Astrocyte (in vitro differentiated cells and primary cell): ENCODE data around the gene HSD17B12. TPM values are rescaled to one million over a fixed set of nuclear protein-coding genes. Genes with fewer than 3 reads are reported as not detected.
A peak's percentile ranks its signal among the peaks of the same experiment; 100 is the strongest.

Source experiments
- DNase-seq: peaks from one replicate; pipeline ENCODE4 v3.0.0-alpha.2; 2010; ENCODE audit warnings: low read depth
- FAIRE-seq: peaks from 2 replicates; lab custom pipeline; 2011; peaks lifted over from hg19 to GRCh38; lab: Jason Lieb, UNC
- H2AFZ ChIP-seq: 2 replicates; pipeline ENCODE4 v1.6.0; 2012; ENCODE audit warnings: low read depth, low read length, inconsistent platforms
- H3K27ac ChIP-seq: 2 replicates; pipeline ENCODE4 v1.5.1; 2011; ENCODE audit warnings: low read depth, low read length, inconsistent platforms
- H3K27me3 ChIP-seq: 2 replicates; pipeline ENCODE4 v1.6.0; 2011; ENCODE audit warnings: low read length, inconsistent platforms; ENCODE audit not compliant: insufficient read depth
- H3K36me3 ChIP-seq: 2 replicates; pipeline ENCODE4 v1.5.1; 2011; ENCODE audit warnings: low read length, inconsistent platforms; ENCODE audit not compliant: insufficient read depth
- H3K4me1 ChIP-seq: 2 replicates; pipeline ENCODE4 v1.5.1; 2011; ENCODE audit warnings: low read length, inconsistent platforms; ENCODE audit not compliant: insufficient read depth
- H3K4me2 ChIP-seq: 2 replicates; pipeline ENCODE4 v1.6.0; 2012; ENCODE audit warnings: low read length, inconsistent platforms
- H3K4me3 ChIP-seq: 2 replicates; pipeline ENCODE4 v1.5.1; 2011; ENCODE audit warnings: low read depth, mild to moderate bottlenecking, low read length, inconsistent platforms; ENCODE audit not compliant: insufficient read depth
- H3K79me2 ChIP-seq: 2 replicates; pipeline ENCODE4 v1.6.0; 2012; ENCODE audit warnings: mild to moderate bottlenecking, low read length, inconsistent platforms; ENCODE audit not compliant: insufficient read depth
- H3K9ac ChIP-seq: 2 replicates; pipeline ENCODE4 v1.6.0; 2012; ENCODE audit warnings: mild to moderate bottlenecking, low read length, inconsistent platforms
- H3K9me3 ChIP-seq: 2 replicates; pipeline ENCODE4 v1.5.1; 2012; ENCODE audit warnings: low read depth, mild to moderate bottlenecking, low read length, inconsistent platforms; ENCODE audit not compliant: insufficient read depth
- H4K20me1 ChIP-seq: 2 replicates; pipeline ENCODE4 v1.6.0; 2012; ENCODE audit warnings: low read length, inconsistent platforms; ENCODE audit not compliant: insufficient read depth
- H3K27ac Mint-ChIP-seq: one replicate; pipeline ENCODE4 v1.8.0; 2021; ENCODE audit warnings: mild to moderate bottlenecking, mixed read lengths; ENCODE audit not compliant: unreplicated experiment
- H3K27me3 Mint-ChIP-seq: one replicate; pipeline ENCODE4 v1.8.0; 2021; ENCODE audit warnings: low read depth, mixed read lengths; ENCODE audit not compliant: unreplicated experiment
- H3K36me3 Mint-ChIP-seq: one replicate; pipeline ENCODE4 v1.8.0; 2021; ENCODE audit warnings: low read depth, mixed read lengths; ENCODE audit not compliant: unreplicated experiment
- H3K4me1 Mint-ChIP-seq: one replicate; pipeline ENCODE4 v1.8.0; 2021; ENCODE audit warnings: low read depth, mixed read lengths; ENCODE audit not compliant: unreplicated experiment
- H3K4me3 Mint-ChIP-seq: one replicate; pipeline ENCODE4 v1.8.0; 2021; ENCODE audit warnings: mild to moderate bottlenecking, moderate library complexity, mixed read lengths; ENCODE audit not compliant: unreplicated experiment
- H3K9me3 Mint-ChIP-seq: one replicate; pipeline ENCODE4 v1.8.0; 2021; ENCODE audit warnings: mild to moderate bottlenecking, mixed read lengths; ENCODE audit not compliant: unreplicated experiment
- CTCF ChIP-seq: IDR thresholded peaks from 2 replicates; pipeline ENCODE4 v1.5.1; 2011; ENCODE audit warnings: low read depth, mild to moderate bottlenecking, inconsistent platforms, low read length, moderate library complexity; ENCODE audit not compliant: insufficient read depth
- EZH2 ChIP-seq: IDR thresholded peaks from 2 replicates; pipeline ENCODE4 v1.6.1; 2012; ENCODE audit warnings: mild to moderate bottlenecking, low read length, inconsistent platforms; ENCODE audit not compliant: insufficient read depth
- total RNA-seq: library from RNA; stranded (reverse); gene quantifications from 2 replicates; pipeline ENCODE4 v1.2.1, GENCODE V29; 2021

Gene HSD17B12
- total RNA-seq, 1 donor from 2014 or later: 132 TPM

GRCh38 chr11:43880640-43881159 is 200.2 kb downstream of the HSD17B12 start, which contains the start of gene ALKBH3:
Gene ALKBH3, plus strand, starts transcription at chr11:43880831. Its CDS starts 1,822 bp downstream, at chr11:43882653.
- H3K27ac ChIP-seq: peak within 1 kb of the TSS; percentile 43
- H3K4me2 ChIP-seq: peak within 1 kb of the TSS; percentile 96
- Mint-ChIP-seq H3K4me1 (peaks cover 8% of the 10 kb centered on the region), H3K27ac (peak within 1 kb of the TSS; percentile 70), H3K4me3 (peak within 1 kb of the TSS; percentile 96), H3K36me3 (peaks cover 5% of the 10 kb centered on the region), H3K27me3 (peaks cover 30% of the 10 kb centered on the region), H3K9me3 (no peaks in the 10 kb centered on the region)
- TF ChIP-seq CTCF (no peak), EZH2 (no peak)
- DNase-seq (peak; percentile 93), FAIRE-seq (no peak)
- peaks cover 5% of the 10 kb centered on the region for H3K27me3 ChIP-seq
- peaks cover 13% of the 10 kb centered on the region for H3K79me2 ChIP-seq
- no peaks in the 10 kb centered on the region for H3K9me3 ChIP-seq
- peaks cover 19% of the 10 kb centered on the region for H3K36me3 ChIP-seq
- peaks cover 16% of the 10 kb centered on the region for H3K4me1 ChIP-seq
- H4K20me1 ChIP-seq: no peaks in the 10 kb centered on the region
- peak within 1 kb of the TSS; percentile 92 for H3K9ac ChIP-seq
- H2AFZ ChIP-seq: peak within 1 kb of the TSS; percentile 100
- H3K4me3 ChIP-seq: peak within 1 kb of the TSS; percentile 88

DNA sequence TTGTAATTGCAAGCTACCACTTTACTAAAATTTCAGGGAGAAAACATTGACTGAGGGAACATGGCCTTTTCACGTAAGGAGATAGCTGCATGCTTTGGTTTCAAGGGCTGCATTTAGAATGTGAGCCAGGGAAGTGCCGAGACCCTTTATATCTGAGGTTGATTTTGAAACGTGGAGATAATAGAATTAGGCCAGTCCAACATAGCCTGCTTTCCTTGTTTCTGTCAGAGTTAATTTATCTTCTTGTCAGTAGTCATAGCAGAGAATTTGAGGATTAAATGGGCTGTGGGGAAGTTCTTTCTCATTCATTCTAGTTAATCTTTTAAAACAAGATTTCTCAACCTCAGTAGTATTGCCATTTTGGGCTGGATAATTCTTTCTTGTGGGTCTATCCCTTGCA is 212.3 kb downstream of the HSD17B12 start:
- Mint-ChIP-seq H3K27ac (no peak overlapping the region), H3K27me3 (no peaks in the 10 kb centered on the region), H3K9me3 (no peaks in the 10 kb centered on the region), H3K4me3 (no peak overlapping the region), H3K4me1 (no peaks in the 10 kb centered on the region), H3K36me3 (peaks cover 10% of the 10 kb centered on the region)
- Histone ChIP-seq H3K4me2 (no peak overlapping the region), H3K79me2 (no peaks in the 10 kb centered on the region), H3K27me3 (no peaks in the 10 kb centered on the region), H4K20me1 (no peaks in the 10 kb centered on the region), H3K9me3 (no peaks in the 10 kb centered on the region), H3K9ac (no peak overlapping the region), H3K4me1 (no peaks in the 10 kb centered on the region), H3K27ac (no peak overlapping the region), H3K36me3 (peaks cover 25% of the 10 kb centered on the region), H2AFZ (no peak overlapping the region), H3K4me3 (no peak overlapping the region)
- no peak for FAIRE-seq
- TF ChIP-seq CTCF: no peak
- DNase-seq: no peak

DNA sequence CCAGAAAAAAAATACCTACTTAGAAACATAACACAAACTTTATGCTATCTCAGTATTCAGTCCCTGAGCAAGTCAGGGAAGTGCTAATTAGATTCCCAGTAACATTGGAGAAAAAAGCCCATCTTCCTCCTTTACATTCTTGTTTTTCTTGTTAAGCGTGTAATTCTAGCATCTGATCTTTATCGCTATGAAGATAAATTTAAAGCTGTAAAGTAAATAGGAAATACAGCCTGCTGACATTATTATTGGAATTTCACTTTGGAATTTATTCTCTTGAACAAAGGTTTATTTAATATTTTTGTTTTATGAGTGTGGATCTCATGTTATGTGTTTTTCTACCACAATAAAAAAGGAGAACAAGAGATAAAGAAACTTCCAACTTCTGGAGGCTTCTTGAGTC is 214.0 kb downstream of the HSD17B12 start:
- no peaks in the 10 kb centered on the region for H3K27me3 Mint-ChIP-seq
- no peaks in the 10 kb centered on the region for H3K4me1 Mint-ChIP-seq
- peaks cover 25% of the 10 kb centered on the region for H3K36me3 ChIP-seq
- no peak overlapping the region for H3K9ac ChIP-seq
- H4K20me1 ChIP-seq: peaks cover 6% of the 10 kb centered on the region
- TF ChIP-seq EZH2 (no peak), CTCF (no peak)
- DNase-seq: no peak
- no peak overlapping the region for H3K4me3 ChIP-seq
- no peak overlapping the region for H2AFZ ChIP-seq
- H3K9me3 ChIP-seq: no peaks in the 10 kb centered on the region
- H3K36me3 Mint-ChIP-seq: peaks cover 27% of the 10 kb centered on the region
- no peak overlapping the region for H3K4me3 Mint-ChIP-seq
- no peaks in the 10 kb centered on the region for H3K79me2 ChIP-seq
- no peak overlapping the region for H3K27ac ChIP-seq
- H3K4me2 ChIP-seq: no peak overlapping the region
- no peak overlapping the region for H3K27ac Mint-ChIP-seq
- no peaks in the 10 kb centered on the region for H3K9me3 Mint-ChIP-seq
- no peaks in the 10 kb centered on the region for H3K27me3 ChIP-seq
- FAIRE-seq: no peak
- H3K4me1 ChIP-seq: no peaks in the 10 kb centered on the region
